Thyroid gland (tissue), 4 donors: Measurements from ENCODE around the gene COL18A1. TPM values are rescaled to one million over a fixed set of nuclear protein-coding genes. Genes with fewer than 3 reads are reported as not detected.

Source experiments
- DNase-seq, 2 donors: peaks; one replicate each; pipeline ENCODE4 v3.0.0-alpha.2; 2019
- H3K27ac ChIP-seq, 3 donors: fragments of 200-600 bp; sonication (generic); 1 replicate in 2 of 3; 2 replicates in 1 of 3; pipeline ENCODE4 v1.5.1; 2016 to 2019; ENCODE audit warnings: mild to moderate bottlenecking in 1 of 3, moderate library complexity in 1 of 3
- H3K27me3 ChIP-seq: fragments of 200-600 bp; sonication (generic); one replicate; pipeline ENCODE4 v1.5.1; 2019
- H3K36me3 ChIP-seq, 2 donors: fragments of 200-600 bp; sonication (generic); one replicate each; pipeline ENCODE4 v1.5.1; 2016 to 2019
- H3K4me1 ChIP-seq, 2 donors: fragments of 200-600 bp; sonication (generic); one replicate each; pipeline ENCODE4 v1.5.1; 2017 to 2019
- H3K4me3 ChIP-seq, 3 donors: fragments of 200-600 bp; sonication (generic); replicated peaks in 1 of 3; 1 replicate in 2 of 3; 2 replicates in 1 of 3; pipeline ENCODE4 v1.5.1; 2016; ENCODE audit warnings: mild to moderate bottlenecking in 1 of 3
- H3K9me3 ChIP-seq: fragments of 200-600 bp; sonication (generic); one replicate; pipeline ENCODE4 v1.5.1; 2017
- POLR2A ChIP-seq, 2 donors: fragments of 450-650 bp; IDR thresholded peaks; one replicate each; pipeline ENCODE4 v1.6.1; 2017; ENCODE audit warnings: antibody characterized with exemption in 2 of 2, mild to moderate bottlenecking in 2 of 2, moderate library complexity in 1 of 2
- WGBS, 2 donors: methylation state at CpG; one replicate each; pipeline ENCODE4 v1.1.5; 2017; 5-methylcytosine and 5-hydroxymethylcytosine counted together
- intact Hi-C: fragments of 100-400 bp; cut with DNase I; formaldehyde crosslinking; loops from one replicate; pipeline ENCODE4 v1.15.1; 2023
- total RNA-seq, 4 donors: library from RNA; depleted of rRNA; stranded (reverse); fragments of >200 nt; gene quantifications; one replicate each; pipeline ENCODE4 v1.2.3, GENCODE V29; 2016
- TF ChIP-seq, protein P1 (sequence below), 6 experiments: fragments of 200-600 bp in 3 of 6; fragments of 450-650 bp in 3 of 6; sonication (generic) in 3 of 6; IDR thresholded peaks; one replicate each; pipeline ENCODE4 v1.5.1; 2016 to 2019; ENCODE audit warnings: antibody characterized with exemption in 6 of 6, mild to moderate bottlenecking in 2 of 6, inconsistent platforms in 1 of 6, moderate library complexity in 1 of 6

The COL18A1 gene
- total RNA-seq, 4 donors from 2014 or later, result 105 to 264 (median 238) TPM

GRCh38 chr21:45545236-45545570, 140.2 kb downstream of the COL18A1 start:
- no peak for DNase-seq
- Histone ChIP-seq H3K4me1 (peaks cover 14 to 24% of the 10 kb centered on the region in 2 donors), H3K27me3 (no peaks in the 10 kb centered on the region), H3K4me3 (no peak overlapping the region), H3K36me3 (no peaks in the 10 kb centered on the region), H3K9me3 (no peaks in the 10 kb centered on the region), H3K27ac (no peak overlapping the region)
- TF ChIP-seq POLR2A (IDR thresholded peaks at IDR 0.05), result no peak
- intact Hi-C loops, result no loop called here
- WGBS, 2 donors, result 85 to 93% methylated on average over 6 of the region's 6 CpGs

GRCh38 chr21:45545691-45546531, 140.9 kb downstream of the COL18A1 start:
- Histone ChIP-seq H3K4me1 (peaks cover 14 to 24% of the 10 kb centered on the region in 2 donors), H3K36me3 (no peaks in the 10 kb centered on the region), H3K4me3 (no peak overlapping the region), H3K27me3 (no peaks in the 10 kb centered on the region), H3K9me3 (no peaks in the 10 kb centered on the region), H3K27ac (no peak overlapping the region)
- TF ChIP-seq POLR2A (IDR thresholded peaks at IDR 0.05), result no peak
- TF ChIP-seq, protein P1, sequence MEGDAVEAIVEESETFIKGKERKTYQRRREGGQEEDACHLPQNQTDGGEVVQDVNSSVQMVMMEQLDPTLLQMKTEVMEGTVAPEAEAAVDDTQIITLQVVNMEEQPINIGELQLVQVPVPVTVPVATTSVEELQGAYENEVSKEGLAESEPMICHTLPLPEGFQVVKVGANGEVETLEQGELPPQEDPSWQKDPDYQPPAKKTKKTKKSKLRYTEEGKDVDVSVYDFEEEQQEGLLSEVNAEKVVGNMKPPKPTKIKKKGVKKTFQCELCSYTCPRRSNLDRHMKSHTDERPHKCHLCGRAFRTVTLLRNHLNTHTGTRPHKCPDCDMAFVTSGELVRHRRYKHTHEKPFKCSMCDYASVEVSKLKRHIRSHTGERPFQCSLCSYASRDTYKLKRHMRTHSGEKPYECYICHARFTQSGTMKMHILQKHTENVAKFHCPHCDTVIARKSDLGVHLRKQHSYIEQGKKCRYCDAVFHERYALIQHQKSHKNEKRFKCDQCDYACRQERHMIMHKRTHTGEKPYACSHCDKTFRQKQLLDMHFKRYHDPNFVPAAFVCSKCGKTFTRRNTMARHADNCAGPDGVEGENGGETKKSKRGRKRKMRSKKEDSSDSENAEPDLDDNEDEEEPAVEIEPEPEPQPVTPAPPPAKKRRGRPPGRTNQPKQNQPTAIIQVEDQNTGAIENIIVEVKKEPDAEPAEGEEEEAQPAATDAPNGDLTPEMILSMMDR (IDR thresholded peaks at IDR 0.05), result no peak
- no peak for DNase-seq
- 93 to 94% methylated on average over 18 to 19 of the region's 22 CpGs for WGBS, 2 donors
- intact Hi-C loops, result no loop called here

- no peak for DNase-seq
These were observed 141.9 kb downstream of the COL18A1 start for GRCh38 chr21:45546636-45547544.

GRCh38 chr21:45547545-45547900, 142.6 kb downstream of the COL18A1 start:
- no peak for TF ChIP-seq POLR2A (IDR thresholded peaks at IDR 0.05)
- TF ChIP-seq, protein P1 (IDR thresholded peaks at IDR 0.05), result no peak
- Histone ChIP-seq H3K27me3 (no peaks in the 10 kb centered on the region), H3K9me3 (no peaks in the 10 kb centered on the region), H3K36me3 (no peaks in the 10 kb centered on the region), H3K4me3 (no peak overlapping the region), H3K27ac (no peak overlapping the region), H3K4me1 (peaks cover 8 to 13% of the 10 kb centered on the region in 2 donors)
- intact Hi-C loops, result no loop called here
- DNase-seq, result no peak
- 95% methylated on average over 3 of the region's 3 CpGs for WGBS, 2 donors

More at GRCh38 chr21:45546636-45547544, 141.9 kb downstream of the COL18A1 start:
- Histone ChIP-seq H3K36me3 (no peaks in the 10 kb centered on the region), H3K27ac (no peak overlapping the region), H3K27me3 (no peaks in the 10 kb centered on the region), H3K4me1 (peaks cover 8 to 16% of the 10 kb centered on the region in 2 donors), H3K4me3 (no peak overlapping the region), H3K9me3 (no peaks in the 10 kb centered on the region)
- intact Hi-C loops, result no loop called here
- no peak for TF ChIP-seq POLR2A (IDR thresholded peaks at IDR 0.05)
- TF ChIP-seq, protein P1 (IDR thresholded peaks at IDR 0.05), result no peak
- WGBS, 2 donors, result 76 to 77% methylated on average over 16 of the region's 16 CpGs

GRCh38 chr21:45548711-45549491, 143.9 kb downstream of the COL18A1 start:
- TF ChIP-seq, protein P1 (IDR thresholded peaks at IDR 0.05), result no peak
- TF ChIP-seq POLR2A (IDR thresholded peaks at IDR 0.05), result no peak
- Histone ChIP-seq H3K9me3 (no peaks in the 10 kb centered on the region), H3K27me3 (no peaks in the 10 kb centered on the region), H3K4me1 (peaks cover 2 to 3% of the 10 kb centered on the region in 2 donors), H3K4me3 (no peak overlapping the region), H3K36me3 (no peaks in the 10 kb centered on the region), H3K27ac (no peak overlapping the region)
- intact Hi-C loops, result no loop called here
- WGBS, 2 donors, result 84 to 89% methylated on average over 9 of the region's 9 CpGs
- DNase-seq, result no peak
